Left lung (tissue), 10 donors: ENCODE data around the gene SLC35F5. TPM values are rescaled to one million over a fixed set of nuclear protein-coding genes. Genes with fewer than 3 reads are reported as not detected.
A peak's percentile ranks its signal among the peaks of the same experiment; 100 is the strongest.
"Not testable (repeated sequence)": the region's sequence is repeated elsewhere in the genome, so short reads cannot be mapped to it uniquely, and the experiment has no call there.

ENCODE experiments used
- ATAC-seq: fragments of 200-7000 bp; cut with Tn5 transposase; one replicate; pipeline ENCODE4 v1.9.1; 2020; ENCODE audit warnings: moderate library complexity
- DNase-seq, 4 donors: peaks; one replicate each; pipeline ENCODE4 v3.0.0-alpha.2; 2013 to 2020
- H3K27ac ChIP-seq, 2 donors: fragments of 200-600 bp; sonication (generic) in 1 of 2; one replicate each; pipeline versions ENCODE4 v1.5.0 to v1.8.0; 2020 to 2021
- H3K27me3 ChIP-seq, 2 donors: fragments of 200-600 bp; sonication (generic) in 1 of 2; one replicate each; pipeline versions ENCODE4 v1.5.0 to v1.8.0; 2020 to 2021
- H3K36me3 ChIP-seq, 2 donors: fragments of 200-600 bp; sonication (generic) in 1 of 2; one replicate each; pipeline versions ENCODE4 v1.5.0 to v1.8.0; 2020 to 2021
- H3K4me1 ChIP-seq, 2 donors: fragments of 200-600 bp; one replicate each; pipeline ENCODE4 v1.8.0; 2021
- H3K4me3 ChIP-seq, 2 donors: fragments of 200-600 bp; sonication (generic) in 1 of 2; one replicate each; pipeline versions ENCODE4 v1.5.0 to v1.8.0; 2020 to 2021; ENCODE audit warnings: mild to moderate bottlenecking in 1 of 2
- H3K9me3 ChIP-seq, 2 donors: fragments of 200-600 bp; sonication (generic) in 1 of 2; one replicate each; pipeline versions ENCODE4 v1.5.0 to v1.8.0; 2020 to 2021
- intact Hi-C, 2 donors: fragments of 100-400 bp; cut with DNase I; formaldehyde crosslinking; loops; one replicate each; pipeline versions ENCODE4 v1.11.2 to v1.14.2; 2022
- microRNA-seq, 2 donors: library from miRNA; unstranded; fragments of <30 nt; microRNA quantifications; one replicate each; pipeline ENCODE4, GENCODE V29; 2019
- polyA plus RNA-seq, 6 donors: library from polyadenylated mRNA; unstranded; fragments of 120-200 nt; gene quantifications; one replicate each; pipeline ENCODE4 v1.2.1, GENCODE V29; 2013; ENCODE audit not compliant: insufficient read length in 6 of 6
- total RNA-seq, 2 donors: library from RNA; stranded (reverse); fragmentation: NEBNext Ultra II Directional; extraction: Animal tissue kit (Norgen Biotek cat#: 25700); gene quantifications; one replicate each; pipeline ENCODE4 v1.2.1, GENCODE V29; 2021
- TF ChIP-seq, protein P1 (sequence below), 2 donors: fragments of 200-600 bp; sonication (generic) in 1 of 2; IDR thresholded peaks; one replicate each; pipeline versions ENCODE4 v1.5.0 to v1.8.0; 2021; ENCODE audit warnings: antibody characterized with exemption in 2 of 2
- donor health status: DM: no; HTN: yes; CAD: no.
- donor health status: DM: no; HTN: no; CAD: no.

The SLC35F5 gene
- total and polyA plus RNA-seq, 8 donors = 75.7 to 111 (median 100) TPM

DNA sequence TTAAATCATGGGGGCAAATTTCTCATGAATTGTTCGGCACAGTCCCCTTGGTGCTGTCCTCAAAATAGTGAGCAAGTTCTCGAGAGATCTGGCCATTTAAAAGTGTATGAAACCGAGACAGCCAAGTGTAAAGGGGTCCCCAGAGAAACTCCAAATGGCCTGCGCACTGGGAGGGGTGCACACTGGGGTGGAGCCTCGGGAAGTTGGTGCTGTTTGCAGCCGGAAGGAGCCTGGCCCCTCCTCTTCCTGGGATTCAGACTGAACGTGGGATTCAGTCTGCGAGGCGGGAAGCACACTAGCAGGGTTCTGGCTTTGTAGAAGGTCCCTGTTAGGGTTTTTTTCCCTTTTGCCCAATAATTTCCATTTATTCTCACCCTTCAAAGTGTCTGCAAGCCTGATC is 80.6 kb downstream of the SLC35F5 start:
- TF ChIP-seq, protein P1, sequence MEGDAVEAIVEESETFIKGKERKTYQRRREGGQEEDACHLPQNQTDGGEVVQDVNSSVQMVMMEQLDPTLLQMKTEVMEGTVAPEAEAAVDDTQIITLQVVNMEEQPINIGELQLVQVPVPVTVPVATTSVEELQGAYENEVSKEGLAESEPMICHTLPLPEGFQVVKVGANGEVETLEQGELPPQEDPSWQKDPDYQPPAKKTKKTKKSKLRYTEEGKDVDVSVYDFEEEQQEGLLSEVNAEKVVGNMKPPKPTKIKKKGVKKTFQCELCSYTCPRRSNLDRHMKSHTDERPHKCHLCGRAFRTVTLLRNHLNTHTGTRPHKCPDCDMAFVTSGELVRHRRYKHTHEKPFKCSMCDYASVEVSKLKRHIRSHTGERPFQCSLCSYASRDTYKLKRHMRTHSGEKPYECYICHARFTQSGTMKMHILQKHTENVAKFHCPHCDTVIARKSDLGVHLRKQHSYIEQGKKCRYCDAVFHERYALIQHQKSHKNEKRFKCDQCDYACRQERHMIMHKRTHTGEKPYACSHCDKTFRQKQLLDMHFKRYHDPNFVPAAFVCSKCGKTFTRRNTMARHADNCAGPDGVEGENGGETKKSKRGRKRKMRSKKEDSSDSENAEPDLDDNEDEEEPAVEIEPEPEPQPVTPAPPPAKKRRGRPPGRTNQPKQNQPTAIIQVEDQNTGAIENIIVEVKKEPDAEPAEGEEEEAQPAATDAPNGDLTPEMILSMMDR (IDR thresholded peaks at IDR 0.05) = no peak
- intact Hi-C loops = no loop called here
- Histone ChIP-seq H3K27me3 (no peaks in the 10 kb centered on the region), H3K36me3 (no peaks in the 10 kb centered on the region), H3K9me3 (no peaks in the 10 kb centered on the region), H3K4me3 (no peak overlapping the region), H3K27ac (no peak overlapping the region), H3K4me1 (no peaks in the 10 kb centered on the region)
- DNase-seq (no peak), ATAC-seq (no peak)

DNA sequence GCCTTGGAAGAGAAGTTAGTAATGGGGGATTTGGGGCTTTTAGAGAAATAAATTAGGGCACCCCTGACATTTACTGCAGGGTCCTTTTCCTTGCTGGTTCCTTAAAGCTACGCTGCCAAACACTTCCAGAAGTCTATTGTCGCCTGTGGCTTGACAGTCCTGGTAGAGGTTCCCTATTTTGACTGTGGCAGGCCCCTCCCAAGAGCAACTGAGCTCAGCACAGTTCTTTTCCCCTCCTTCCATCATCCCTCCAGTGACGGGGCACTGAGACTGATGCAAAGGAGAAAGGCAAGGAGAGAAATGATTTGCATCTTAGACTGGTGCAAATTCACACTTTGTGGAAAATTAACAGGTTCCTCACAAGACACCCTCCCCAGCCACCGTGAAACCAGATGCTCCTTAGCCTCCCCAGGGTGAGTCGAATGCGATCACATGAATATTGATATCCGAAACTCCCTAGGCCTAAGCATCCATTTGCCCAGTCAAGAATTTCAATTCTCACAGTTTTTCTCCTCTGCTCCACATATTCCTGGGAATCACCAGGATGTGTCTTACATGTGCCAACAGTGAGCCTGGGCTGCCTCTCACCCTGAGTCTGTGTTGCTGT is 84.0 kb downstream of the SLC35F5 start:
- no peaks in the 10 kb centered on the region for H3K27me3 ChIP-seq
- no peak overlapping the region for H3K27ac ChIP-seq
- H3K4me3 ChIP-seq = no peak overlapping the region
- intact Hi-C loops = no loop called here
- no peaks in the 10 kb centered on the region for H3K36me3 ChIP-seq
- TF ChIP-seq, protein P1 (IDR thresholded peaks at IDR 0.05) = no peak
- DNase-seq = no peak
- no peaks in the 10 kb centered on the region for H3K4me1 ChIP-seq
- ATAC-seq = no peak
- H3K9me3 ChIP-seq = no peaks in the 10 kb centered on the region

DNA sequence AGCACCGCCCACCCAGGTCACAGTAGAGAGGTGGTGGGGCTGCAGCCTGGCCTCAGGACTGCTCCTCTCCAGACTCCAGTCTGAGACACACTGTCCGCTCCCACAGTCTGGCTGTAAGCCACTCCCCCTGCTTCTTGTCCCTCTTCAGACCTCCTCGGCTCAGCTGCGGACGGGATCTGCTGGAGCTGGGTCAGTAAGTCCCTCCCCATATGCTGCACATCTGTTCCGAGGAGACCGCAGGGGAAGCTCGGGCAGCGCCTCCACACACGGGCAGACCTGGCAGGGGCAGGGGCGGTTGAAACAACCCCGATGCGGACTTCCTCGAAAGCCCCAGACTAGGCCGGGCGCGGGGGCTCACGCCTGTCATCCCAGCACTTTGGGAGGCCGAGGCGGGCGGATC is 87.4 kb downstream of the SLC35F5 start:
- H3K27me3 ChIP-seq, ATAC-seq, H3K4me3 ChIP-seq, H3K36me3 ChIP-seq, intact Hi-C loops, H3K27ac ChIP-seq, H3K9me3 ChIP-seq, H3K4me1 ChIP-seq: not testable (repeated sequence)
- DNase-seq = peak in 1 of 4 donors; percentile 65

DNA sequence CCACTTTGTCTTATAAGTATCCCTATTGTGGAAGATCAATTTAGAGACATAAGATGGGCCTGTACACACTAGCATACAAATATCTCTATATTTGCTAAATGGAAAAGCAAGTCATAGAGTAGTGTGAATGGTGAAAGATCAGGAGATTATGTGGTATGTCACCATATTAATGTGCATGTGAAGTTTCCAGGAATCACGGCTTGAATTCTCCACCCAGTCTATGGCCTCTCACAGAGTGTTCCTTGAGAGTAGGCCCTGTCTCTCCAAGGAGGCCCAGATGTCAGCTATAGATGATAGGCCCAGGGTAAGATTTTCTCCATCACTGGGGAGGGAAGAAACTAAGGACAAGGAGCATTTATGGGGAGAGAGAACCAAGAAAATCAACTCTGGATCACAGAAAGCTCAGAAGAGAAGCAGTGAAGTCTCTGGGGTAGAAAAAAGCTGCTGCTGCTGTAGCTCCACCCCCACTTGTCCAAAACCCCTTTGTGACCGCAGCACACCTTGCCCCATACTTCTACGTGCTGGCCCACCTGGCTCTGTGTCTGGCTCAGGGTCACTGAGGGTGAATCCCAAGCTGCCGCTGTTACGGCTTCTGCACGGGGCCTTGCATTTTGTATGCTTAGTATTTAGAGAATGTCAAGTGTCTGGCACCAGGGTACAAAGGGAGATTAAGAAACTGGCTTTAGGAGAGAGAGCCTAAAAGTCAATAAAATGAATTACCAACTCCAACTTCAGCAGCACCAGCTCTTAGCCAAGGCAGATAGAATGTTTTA is 91.5 kb downstream of the SLC35F5 start:
- intact Hi-C loops, H3K9me3 ChIP-seq, H3K4me3 ChIP-seq, H3K36me3 ChIP-seq, H3K4me1 ChIP-seq, H3K27me3 ChIP-seq, H3K27ac ChIP-seq: not testable (repeated sequence)
- DNase-seq = peak in 2 of 4 donors; percentile 10 to 51
- peak; percentile 93 for ATAC-seq

DNA sequence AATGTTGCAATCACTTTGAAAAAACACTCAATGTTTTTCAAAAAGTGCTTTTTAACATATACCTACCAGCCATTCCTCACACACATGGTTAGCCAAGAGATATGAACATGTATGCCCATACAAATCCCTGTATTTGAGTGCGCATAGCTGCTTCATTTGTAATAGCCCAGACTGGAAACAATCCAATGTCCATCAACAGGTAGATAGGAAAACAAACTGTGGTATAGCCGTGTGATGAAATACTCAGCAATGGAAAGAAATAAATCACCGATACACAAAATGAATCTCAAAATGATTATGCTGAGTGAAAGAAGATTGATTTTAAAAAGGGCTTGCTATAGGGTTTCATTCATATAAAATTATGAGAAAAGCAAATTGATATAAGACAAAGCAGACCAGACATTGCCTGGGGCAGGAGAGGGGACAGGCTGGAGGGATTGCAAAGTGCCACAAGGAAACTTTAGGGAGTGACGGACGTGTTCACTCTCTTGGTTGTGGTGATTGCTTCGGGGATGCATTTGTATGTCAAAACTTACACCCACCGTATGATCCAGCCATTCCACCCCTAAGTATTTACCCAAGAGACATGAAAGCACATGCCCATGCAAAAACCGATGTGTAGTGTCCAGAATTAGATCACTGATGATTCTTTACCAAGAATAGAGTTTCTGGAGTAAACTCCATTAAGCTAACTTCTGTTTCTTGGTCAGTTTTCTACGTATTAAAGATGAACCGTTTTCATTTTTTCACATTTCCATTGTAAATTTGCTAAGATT is 93.0 kb downstream of the SLC35F5 start:
- H3K27me3 ChIP-seq, ATAC-seq, DNase-seq, intact Hi-C loops, H3K36me3 ChIP-seq, H3K9me3 ChIP-seq, H3K4me1 ChIP-seq, H3K4me3 ChIP-seq, H3K27ac ChIP-seq: not testable (repeated sequence)

Small RNAs within 50 kb of the gene (microRNA-seq; reads per million reads assigned to microRNA genes)
- 0 reads per million in 2 donors for gene MIR4782

Other genes starting within 250 kb of the SLC35F5 start
- gene RABL2A, start 129.4 kb downstream of the SLC35F5 start, total RNA-seq = 10 to 100 TPM; 15.7 to 20.0 TPM
- gene RABL2A, start 129.4 kb downstream of the SLC35F5 start, polyA plus RNA-seq = 10 to 100 TPM; 46.2 to 68.0 (median 59.1) TPM
- gene ACTR3, start 133.4 kb upstream of the SLC35F5 start, total RNA-seq = 100 to 1,000 TPM; 213 to 324 TPM
- 100 to 1,000 TPM; 151 to 169 (median 155) TPM for gene ACTR3, start 133.4 kb upstream of the SLC35F5 start, polyA plus RNA-seq